Stomach (tissue), 4 donors: ENCODE measurements around the gene FRMPD2.

Experiments used
- CTCF ChIP-seq, 7 experiments: fragments of 450-650 bp in 4 of 7; fragments of 200-600 bp in 3 of 7; sonication (generic) in 3 of 7; IDR thresholded peaks; one replicate each; pipeline ENCODE4 v1.5.1; 2016 to 2019; ENCODE audit warnings: antibody characterized with exemption in 7 of 7, control low read depth in 2 of 7, mild to moderate bottlenecking in 1 of 7
- EP300 ChIP-seq: sonication (generic); formaldehyde crosslinking; IDR thresholded peaks from one replicate; pipeline ENCODE4 v1.6.1; 2017; ENCODE audit warnings: antibody characterized with exemption
- POLR2A ChIP-seq, 4 donors: fragments of 450-650 bp; IDR thresholded peaks; one replicate each; pipeline ENCODE4 v1.6.1; 2016; ENCODE audit warnings: antibody characterized with exemption in 4 of 4, control low read depth in 2 of 4, mild to moderate bottlenecking in 1 of 4, moderate library complexity in 1 of 4
- POLR2AphosphoS5 ChIP-seq, 3 donors: sonication (generic); formaldehyde crosslinking; IDR thresholded peaks; one replicate each; pipeline ENCODE4 v1.6.1; 2016; ENCODE audit warnings: antibody characterized with exemption in 3 of 3

- no peak for TF ChIP-seq CTCF (IDR thresholded peaks at IDR 0.05)
- TF ChIP-seq POLR2AphosphoS5 (IDR thresholded peaks at IDR 0.05): no peak
- no peak for TF ChIP-seq POLR2A (IDR thresholded peaks at IDR 0.05)
- TF ChIP-seq EP300: no peak
These were observed 36.9 kb downstream of the FRMPD2 start for GRCh38 chr10:48237259-48238250.
